K562 (cell line): ENCODE measurements around the gene POLN. TPM values are rescaled to one million over a fixed set of nuclear protein-coding genes. Genes with fewer than 3 reads are reported as not detected.

ENCODE experiments used
- ATAC-seq: fragments of 200-7000 bp; cut with Tn5 transposase; 3 replicates; pipeline ENCODE4 v1.9.1; 2020; ENCODE audit warnings: moderate library complexity
- BruUV-seq: library from RNA; stranded (reverse); fragments of 400-500 nt; replicated peaks from 2 replicates; lab custom pipeline; 2021; lab: Mats Ljungman, UMichigan
- CTCF ChIA-PET: fragments of 300-600 bp; formaldehyde crosslinking; extraction: SDS; loops from one replicate; lab custom pipeline; 2021; ENCODE audit warnings: low intra/inter-chr PET ratio; lab: Yijun Ruan, JAX
- POLR2A ChIA-PET: fragments of 300-600, 350-650 bp; sonication (Branson Sonifier 250); formaldehyde crosslinking; extraction: SDS; loops from one replicate; lab custom pipeline; 2021; ENCODE audit warnings: antibody characterized with exemption, inconsistent platforms; lab: Yijun Ruan, JAX
- DNase-seq, 4 experiments: peaks; one replicate each; pipeline versions ENCODE4 v3.0.0 to v3.0.0-alpha.2; 2011 to 2018; ENCODE audit warnings: low spot score in 3 of 4, mixed read lengths in 3 of 4; ENCODE audit errors: extremely low read depth in 1 of 4
- FAIRE-seq: peaks from 2 replicates; lab custom pipeline; 2011; peaks lifted over from hg19 to GRCh38; lab: Jason Lieb, UNC
- H2AFZ ChIP-seq: 2 replicates; pipeline ENCODE4 v1.6.0; 2011; ENCODE audit warnings: low read depth, low read length, control low read depth, inconsistent platforms
- H3K27ac ChIP-seq: fragments of 200-600 bp; 3 replicates; pipeline ENCODE4 v1.8.0; 2011; ENCODE audit warnings: low read depth, mild to moderate bottlenecking, control low read depth, inconsistent platforms, low read length, moderate library complexity, mixed read lengths; ENCODE audit errors: extremely low read depth
- H3K27me3 ChIP-seq, 2 experiments: fragments of 300-600 bp in 1 of 2; 2 replicates in 1 of 2; 3 replicates in 1 of 2; pipeline versions ENCODE4 v1.6.0 to v1.8.0; 2011; ENCODE audit warnings: inconsistent platforms in 2 of 2, low read length in 2 of 2, mild to moderate bottlenecking in 1 of 2, mixed read lengths in 1 of 2, moderate library complexity in 1 of 2; ENCODE audit not compliant: control insufficient read depth in 2 of 2, insufficient read depth in 2 of 2
- H3K36me3 ChIP-seq: fragments of 300-600 bp; 3 replicates; pipeline ENCODE4 v1.8.0; 2011; ENCODE audit warnings: mild to moderate bottlenecking, low read length, inconsistent platforms; ENCODE audit not compliant: control insufficient read depth, insufficient read depth
- H3K4me1 ChIP-seq, 2 experiments: fragments of 200-600 bp in 1 of 2; replicated peaks in 1 of 2; 2 replicates in 1 of 2; 3 replicates in 1 of 2; pipeline versions ENCODE4 v1.5.1 to v1.8.0; 2011; ENCODE audit warnings: inconsistent platforms in 2 of 2, low read length in 2 of 2, mild to moderate bottlenecking in 1 of 2, mixed read lengths in 1 of 2, moderate library complexity in 1 of 2; ENCODE audit not compliant: control insufficient read depth in 2 of 2, insufficient read depth in 2 of 2
- H3K4me2 ChIP-seq: 2 replicates; pipeline ENCODE4 v1.6.1; 2011; ENCODE audit warnings: low read length, control low read depth, inconsistent platforms, mixed read lengths; ENCODE audit not compliant: insufficient read depth
- H3K4me3 ChIP-seq: fragments of 200-600 bp; sonication (generic), shearing (Covaris generic); 2 replicates; pipeline ENCODE4 v1.5.1; 2016; ENCODE audit warnings: control low read depth, inconsistent platforms
- H3K79me2 ChIP-seq: fragments of 200-600 bp; 3 replicates; pipeline ENCODE4 v1.8.0; 2011; ENCODE audit warnings: low read length, inconsistent platforms; ENCODE audit not compliant: control insufficient read depth, insufficient read depth
- H3K9ac ChIP-seq, 2 experiments: 2 replicates each; pipeline versions ENCODE4 v1.6.0 to v1.6.1; 2011; ENCODE audit warnings: low read depth in 2 of 2, low read length in 2 of 2, control low read depth in 1 of 2, inconsistent platforms in 1 of 2, mild to moderate bottlenecking in 1 of 2, mixed read lengths in 1 of 2; ENCODE audit not compliant: insufficient read depth in 1 of 2
- H3K9me1 ChIP-seq: one replicate; pipeline ENCODE4 v1.6.0; 2011; ENCODE audit warnings: inconsistent platforms, mild to moderate bottlenecking, low read length, moderate library complexity; ENCODE audit not compliant: control insufficient read depth, insufficient read depth
- H3K9me3 ChIP-seq: replicated peaks from 2 replicates; pipeline ENCODE4 v1.5.1; 2011; ENCODE audit warnings: low read depth, low read length, inconsistent platforms; ENCODE audit not compliant: control insufficient read depth, insufficient read depth
- H4K20me1 ChIP-seq: replicated peaks from 2 replicates; pipeline ENCODE4 v1.6.1; 2011; ENCODE audit warnings: low read length, inconsistent platforms, mixed read lengths; ENCODE audit not compliant: control insufficient read depth, insufficient read depth
- ERF ChIP-seq: fragments of 450-650 bp; formaldehyde crosslinking; IDR thresholded peaks from 2 replicates; pipeline ENCODE4 v1.4.0; 2020; ENCODE audit warnings: mild to moderate bottlenecking, mixed read lengths
- KDM5B ChIP-seq: fragments of 200-600 bp; sonication (generic); IDR thresholded peaks from 2 replicates; pipeline ENCODE4 v1.6.1; 2012; ENCODE audit warnings: low read depth, mild to moderate bottlenecking, moderate library complexity, low read length, control low read depth, inconsistent platforms; ENCODE audit not compliant: insufficient replicate concordance
- NKRF ChIP-seq: fragments of 450-650 bp; IDR thresholded peaks from 2 replicates; pipeline ENCODE4 v1.6.1; 2016; ENCODE audit warnings: borderline replicate concordance
- RB1 ChIP-seq: fragments of 450-650 bp; IDR thresholded peaks from 2 replicates; pipeline ENCODE4 v1.6.1; 2017; ENCODE audit warnings: low read depth, mild to moderate bottlenecking
- ZNF444 ChIP-seq: fragments of 250-450 bp; sonication (Bioruptor Pico); IDR thresholded peaks from 2 replicates; pipeline ENCODE4 v1.4.0; 2020; ENCODE audit warnings: mild to moderate bottlenecking, moderate library complexity
- whole genome bisulfite sequencing: fragments of 100-300 bp; shearing (Covaris generic); methylation state at CpG from one replicate; pipeline ENCODE4 v1.1.6; 2016; ENCODE audit warnings: low coverage, mixed read lengths; ENCODE audit not compliant: insufficient coverage; ENCODE audit errors: missing lambda C conversion rate; 5-methylcytosine and 5-hydroxymethylcytosine counted together
- in situ Hi-C: fragments of 300-500 bp; cut with MboI; formaldehyde crosslinking; loops from 4 replicates; pipeline ENCODE4 v1.15.0; 2018; ENCODE audit warnings: inconsistent platforms, mixed read lengths
- intact Hi-C: fragments of 100-400 bp; cut with micrococcal nuclease; formaldehyde crosslinking; loops from 2 replicates; pipeline ENCODE4 v1.14.2; 2022
- polyA plus RNA-seq, 8 experiments: library from polyadenylated mRNA; depleted of rRNA in 4 of 8; stranded (reverse) in 5 of 8; unstranded in 3 of 8; fragments of >200 nt; fragmentation: Nextera tagmentation in 2 of 8; fragmentation: Illumina TruSeq in 1 of 8; extraction: Ambion mirVana in 2 of 8; extraction: Trizol in 1 of 8; gene quantifications; 2 replicates each; pipeline versions ENCODE4 v1.2.1 to v1.2.3, GENCODE V29; 2011 to 2014; ENCODE audit warnings: inconsistent platforms in 1 of 8, missing spikeins in 1 of 8
- total RNA-seq, 7 experiments: library from RNA; depleted of rRNA in 6 of 7; stranded (reverse); fragments of >200 nt in 6 of 7; fragmentation: Illumina TruSeq in 2 of 7; extraction: Trizol in 2 of 7; gene quantifications; 2 replicates each; pipeline versions ENCODE4 v1.2.1 to v1.2.3, GENCODE V29; 2011 to 2021; ENCODE audit warnings: low replicate concordance in 1 of 7

The POLN gene
- total and polyA plus RNA-seq, 9 of the 15 experiments (the other 6 are each of a cell fraction or from before 2014, with no cell fraction given): 0.08 to 0.91 (median 0.32) TPM

DNA sequence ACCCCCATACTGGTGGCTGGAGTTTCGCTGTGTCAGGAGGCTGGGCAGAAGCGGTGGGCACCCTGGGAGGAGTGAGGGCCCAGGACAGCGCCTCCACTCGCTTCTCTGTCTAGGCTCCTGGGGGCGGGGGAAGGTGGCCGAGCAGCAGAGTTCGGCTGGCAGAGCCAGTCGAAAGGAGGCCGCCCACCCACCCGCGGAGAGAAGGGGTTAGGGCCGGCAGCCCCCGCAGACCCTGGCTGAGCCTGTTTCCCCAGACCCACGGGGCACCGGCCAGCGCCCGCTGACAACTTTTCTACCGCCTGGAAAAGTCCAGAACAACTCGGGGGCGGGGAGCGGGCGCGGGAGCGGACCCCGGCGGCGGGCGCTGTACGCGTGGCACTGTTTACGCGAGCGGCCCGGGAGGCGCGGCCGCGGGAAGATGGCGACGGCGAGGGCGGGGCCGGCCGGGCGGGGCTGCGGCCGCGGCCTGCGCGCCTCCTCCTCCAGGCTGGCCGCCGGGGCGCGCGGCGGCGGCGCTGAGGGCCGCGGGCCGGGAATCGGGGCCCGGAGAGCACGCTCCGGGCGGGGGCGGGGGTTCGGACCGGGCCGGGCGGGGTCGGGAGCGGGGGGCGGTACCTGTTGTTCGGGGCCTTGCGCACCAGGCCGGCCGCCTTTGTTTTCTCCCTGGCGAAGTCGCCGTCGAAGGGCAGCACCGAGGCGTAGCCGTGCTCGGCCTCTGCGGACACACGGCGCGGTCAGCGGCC lies 19.4 kb upstream of the POLN start (continued):
- TF ChIP-seq NKRF (0 out of 2 replicates have a peak, but pooled peaks have one; percentile 50), RB1 (peak; percentile 43; the same call in 1 of the 2 replicates)
- TF ChIP-seq, all 486 proteins: peak for 42

DNA sequence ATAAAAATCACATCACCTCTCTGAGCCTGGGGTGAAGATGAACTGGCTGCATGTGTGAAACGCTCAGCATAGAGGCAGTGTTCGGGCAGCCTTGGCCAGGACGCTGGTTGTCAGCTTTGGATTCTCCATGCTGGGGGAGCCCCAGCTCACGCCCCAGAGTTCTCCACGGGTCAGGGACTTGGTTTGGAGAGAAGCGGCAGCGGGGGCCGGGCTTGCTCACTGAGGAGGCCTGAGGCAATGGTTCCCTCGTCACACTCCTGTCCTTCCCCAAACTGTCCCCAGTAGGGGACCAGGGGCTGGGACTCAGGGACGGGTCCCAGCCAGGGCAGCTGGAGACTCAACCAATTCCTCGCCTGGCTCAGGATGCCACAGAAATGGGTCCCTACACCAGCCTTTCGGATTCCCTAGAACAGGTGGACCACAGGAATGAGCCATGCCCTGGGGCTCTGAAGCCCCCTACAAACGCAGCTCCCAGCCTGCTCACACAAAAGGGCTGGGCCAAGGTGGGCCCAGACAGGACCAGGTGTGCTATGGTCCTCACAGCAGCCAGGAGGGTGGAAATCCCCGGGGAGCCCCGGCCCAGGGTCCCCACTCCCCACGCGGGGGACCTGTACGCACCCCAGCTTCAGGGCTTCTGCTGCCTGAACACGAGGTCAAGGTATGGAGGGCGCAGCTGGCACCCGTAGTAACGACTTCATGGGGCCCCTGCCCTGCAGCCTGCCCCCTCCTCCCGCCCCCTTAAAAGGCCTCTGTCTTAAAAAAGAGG lies 18.6 kb upstream of the POLN start:
- CTCF ChIA-PET: no interaction called here
- no peak for DNase-seq
- peak overlapping the region; percentile 88; the same call in 1 of the 2 replicates for H2AFZ ChIP-seq

More for the DNA sequence above, 18.6 kb upstream of the POLN start:
- H3K27me3 ChIP-seq: no peaks in the 10 kb centered on the region
- intact Hi-C loops (loop anchor here (5.0 kb wide), 1 partner anchor 157 kb away; the partner anchor contains the start of genes CFAP99 and ZFYVE28), in situ Hi-C loops (no loop called here)
- 59% methylated on average over 16 of the region's 23 CpGs for WGBS
- TF ChIP-seq ZNF444 (no peak), KDM5B (peak; percentile 16), ERF (CRISPR knock-in tag) (0 out of 2 replicates have a peak, but pooled peaks have one; percentile 24)
- no peaks in the 10 kb centered on the region for H4K20me1 ChIP-seq
- TSS peak; percentile 51 for BruUV-seq
- ATAC-seq (no peak), FAIRE-seq (no peak)
- peak overlapping the region; percentile 50; the same call in 2 of the 3 replicates for H3K27ac ChIP-seq
- peak overlapping the region; percentile 71 for H3K4me3 ChIP-seq
- no peaks in the 10 kb centered on the region for H3K9me3 ChIP-seq
- POLR2A ChIA-PET: interaction anchor here (0.6 to 1.8 kb wide), 5 partner anchors 11 to 215 kb away, joined by 3 to 7 read pairs (median 3); no protein-coding TSS in a partner anchor
- H3K9ac ChIP-seq: peak overlapping the region; percentile 75 to 93; a peak in 3 of 4 replicates
- H3K9me1 ChIP-seq: no peaks in the 10 kb centered on the region
- H3K4me1 ChIP-seq: peaks cover 9 to 80% of the 10 kb centered on the region in 2 experiments; a peak in 4 of 5 replicates
- peaks cover 5% of the 10 kb centered on the region; the same call in 1 of the 3 replicates for H3K79me2 ChIP-seq
- peak overlapping the region; percentile 77 for H3K4me2 ChIP-seq
- no peaks in the 10 kb centered on the region for H3K36me3 ChIP-seq
